ENCODE data around the gene BSDC1.

The BSDC1 gene

GRCh38 chr1:32411261-32411660 is 17.0 kb upstream of the BSDC1 start:
- TF ChIP-seq CTCF (conservative IDR thresholded peaks at IDR 0.05; ENCODE audit: low read length) (no peak), EZH2phosphoT487 (IDR thresholded peaks at IDR 0.05; ENCODE audit: borderline replicate concordance) (no peak)
- H3K9me2 ChIP-seq (replicated peaks; ENCODE audit: low read depth, low read length) = no peaks in the 10 kb centered on the region

GRCh38 chr1:32406629-32407111 is 12.4 kb upstream of the BSDC1 start:
- H3K4me2 ChIP-seq (ENCODE audit: low read depth, low read length, poor library complexity, severe bottlenecking) = no peak overlapping the region
- H3K4me3 ChIP-seq (ENCODE audit: low read length, poor library complexity, severe bottlenecking) = no peak overlapping the region
- no peaks in the 10 kb centered on the region for H3K36me3 ChIP-seq (ENCODE audit: insufficient read depth, low read length)
- no peaks in the 10 kb centered on the region for H3K27me3 ChIP-seq (ENCODE audit: insufficient read depth, low read length, poor library complexity, severe bottlenecking)
- H3K79me2 ChIP-seq (ENCODE audit: insufficient read depth, low read length) = no peaks in the 10 kb centered on the region
- H3K9me3 ChIP-seq (ENCODE audit: insufficient read depth, low read depth, low read length) = no peaks in the 10 kb centered on the region
- no peaks in the 10 kb centered on the region for H3K4me1 ChIP-seq (ENCODE audit: insufficient read depth, low read length, poor library complexity, severe bottlenecking)
- H3F3A ChIP-seq (ENCODE audit: low read depth) = no peaks in the 10 kb centered on the region
- no peak overlapping the region for H2AFZ ChIP-seq (ENCODE audit: low read length)
- no peak overlapping the region for H3K9ac ChIP-seq (ENCODE audit: low read depth, low read length, poor library complexity, severe bottlenecking)
- no peaks in the 10 kb centered on the region for H3K9me2 ChIP-seq (replicated peaks; ENCODE audit: low read depth, low read length)
- TF ChIP-seq EZH2phosphoT487 (IDR thresholded peaks at IDR 0.05; ENCODE audit: borderline replicate concordance) (no peak), CTCF (conservative IDR thresholded peaks at IDR 0.05; ENCODE audit: low read length) (no peak)
- H4K20me1 ChIP-seq (ENCODE audit: insufficient read depth, low read length, poor library complexity, severe bottlenecking) = no peaks in the 10 kb centered on the region

More at GRCh38 chr1:32411261-32411660, 17.0 kb upstream of the BSDC1 start:
- Histone ChIP-seq H3K79me2 (ENCODE audit: insufficient read depth, low read length) (no peaks in the 10 kb centered on the region), H3K9ac (ENCODE audit: low read depth, low read length, poor library complexity, severe bottlenecking) (no peak overlapping the region), H3K4me2 (ENCODE audit: low read depth, low read length, poor library complexity, severe bottlenecking) (no peak overlapping the region), H3K9me3 (ENCODE audit: insufficient read depth, low read depth, low read length) (no peaks in the 10 kb centered on the region), H3K4me3 (ENCODE audit: low read length, poor library complexity, severe bottlenecking) (no peak overlapping the region), H3F3A (ENCODE audit: low read depth) (no peaks in the 10 kb centered on the region), H3K27me3 (ENCODE audit: insufficient read depth, low read length, poor library complexity, severe bottlenecking) (no peaks in the 10 kb centered on the region), H3K36me3 (ENCODE audit: insufficient read depth, low read length) (no peaks in the 10 kb centered on the region), H2AFZ (ENCODE audit: low read length) (no peak overlapping the region), H3K4me1 (ENCODE audit: insufficient read depth, low read length, poor library complexity, severe bottlenecking) (no peaks in the 10 kb centered on the region), H4K20me1 (ENCODE audit: insufficient read depth, low read length, poor library complexity, severe bottlenecking) (no peaks in the 10 kb centered on the region)

GRCh38 chr1:32405672-32406467 is 11.6 kb upstream of the BSDC1 start:
- H2AFZ ChIP-seq (ENCODE audit: low read length) = no peak overlapping the region
- no peaks in the 10 kb centered on the region for H3F3A ChIP-seq (ENCODE audit: low read depth)
- H3K4me3 ChIP-seq (ENCODE audit: low read length, poor library complexity, severe bottlenecking) = no peak overlapping the region
- no peaks in the 10 kb centered on the region for H3K4me1 ChIP-seq (ENCODE audit: insufficient read depth, low read length, poor library complexity, severe bottlenecking)
- no peaks in the 10 kb centered on the region for H3K9me3 ChIP-seq (ENCODE audit: insufficient read depth, low read depth, low read length)
- TF ChIP-seq CTCF (conservative IDR thresholded peaks at IDR 0.05; ENCODE audit: low read length) (no peak), EZH2phosphoT487 (IDR thresholded peaks at IDR 0.05; ENCODE audit: borderline replicate concordance) (no peak)
- H4K20me1 ChIP-seq (ENCODE audit: insufficient read depth, low read length, poor library complexity, severe bottlenecking) = no peaks in the 10 kb centered on the region
- H3K9ac ChIP-seq (ENCODE audit: low read depth, low read length, poor library complexity, severe bottlenecking) = no peak overlapping the region
- H3K36me3 ChIP-seq (ENCODE audit: insufficient read depth, low read length) = no peaks in the 10 kb centered on the region
- H3K79me2 ChIP-seq (ENCODE audit: insufficient read depth, low read length) = no peaks in the 10 kb centered on the region
- H3K27me3 ChIP-seq (ENCODE audit: insufficient read depth, low read length, poor library complexity, severe bottlenecking) = no peaks in the 10 kb centered on the region
- H3K4me2 ChIP-seq (ENCODE audit: low read depth, low read length, poor library complexity, severe bottlenecking) = no peak overlapping the region
- no peaks in the 10 kb centered on the region for H3K9me2 ChIP-seq (replicated peaks; ENCODE audit: low read depth, low read length)

Measured in Loucy (cell line).